ENCODE data around the gene ZMIZ1. TPM values are rescaled to one million over a fixed set of nuclear protein-coding genes. Genes with fewer than 3 reads are reported as not detected.

ZMIZ1 gene
- total RNA-seq, 5 donors from 2014 or later (not counting 1 experiment from before 2014, with no cell fraction given), result 16.8 to 27.1 (median 21.2) TPM

GRCh38 chr10:79082631-79083596, 14.1 kb downstream of the ZMIZ1 start:
- H3K4me3 Mint-ChIP-seq, result peak overlapping the region in 1 of 3 donors; percentile 19
- no peaks in the 10 kb centered on the region for H3K9me3 ChIP-seq
- peaks cover 0 to 2% of the 10 kb centered on the region in 2 donors for H3K36me3 ChIP-seq (ENCODE audit: control insufficient read depth in 2 of 2, extremely low read depth in 1 of 2, insufficient read depth in 1 of 2, low read length in 1 of 2)
- POLR2A ChIA-PET, result no interaction called here
- H3K4me1 Mint-ChIP-seq, result peaks cover 57 to 79% (median 59%) of the 10 kb centered on the region in 3 donors
- H3K27me3 ChIP-seq (replicated peaks in 1 of 2; ENCODE audit: control insufficient read depth in 2 of 2, extremely low read depth in 1 of 2, insufficient read depth in 2 of 2, low read length in 1 of 2), result no peaks in the 10 kb centered on the region
- no peaks in the 10 kb centered on the region for H3K27me3 Mint-ChIP-seq
- no peak overlapping the region for H3K27ac ChIP-seq (ENCODE audit: low read length)
- no peak for ATAC-seq (replicated peaks in 1 of 4)
- peaks cover 11 to 47% of the 10 kb centered on the region in 2 experiments for H3K4me1 ChIP-seq (ENCODE audit: control insufficient read depth in 1 of 2, extremely low read depth in 1 of 2, insufficient read depth in 2 of 2, low read length in 2 of 2)
- peak overlapping the region in 1 of 2 donors; percentile 45 for H3K27ac Mint-ChIP-seq
- no peaks in the 10 kb centered on the region for H3K9me3 Mint-ChIP-seq
- H3K4me3 ChIP-seq (ENCODE audit: control insufficient read depth in 1 of 2, extremely low read depth in 1 of 2, low read length in 1 of 2), result no peak overlapping the region
- WGBS (ENCODE audit: insufficient coverage), result 86% methylated on average over 4 of the region's 8 CpGs
- DNase-seq, result no peak
- peaks cover 10% of the 10 kb centered on the region for H3K36me3 Mint-ChIP-seq
- CTCF ChIA-PET, result no interaction called here

- Histone ChIP-seq H3K27ac (ENCODE audit: low read length) (no peak overlapping the region), H3K36me3 (ENCODE audit: control insufficient read depth in 2 of 2, extremely low read depth in 1 of 2, insufficient read depth in 1 of 2, low read length in 1 of 2) (peaks cover 0 to 2% of the 10 kb centered on the region in 2 donors), H3K9me3 (no peaks in the 10 kb centered on the region), H3K4me3 (ENCODE audit: control insufficient read depth in 1 of 2, extremely low read depth in 1 of 2, low read length in 1 of 2) (no peak overlapping the region), H3K27me3 (replicated peaks in 1 of 2; ENCODE audit: control insufficient read depth in 2 of 2, extremely low read depth in 1 of 2, insufficient read depth in 2 of 2, low read length in 1 of 2) (no peaks in the 10 kb centered on the region), H3K4me1 (ENCODE audit: control insufficient read depth in 1 of 2, extremely low read depth in 1 of 2, insufficient read depth in 2 of 2, low read length in 2 of 2) (peaks cover 11 to 47% of the 10 kb centered on the region in 2 experiments)
- DNase-seq (peak in 11 of 35 experiments; percentile 19 to 55 (median 27)), ATAC-seq (replicated peaks in 1 of 4) (peak in 1 of 4 experiments; percentile 19)
- ChIA-PET CTCF (interaction anchor here (0.6 kb wide), 2 partner anchors 26 to 110 kb away, joined by 3 to 9 read pairs; no protein-coding TSS in a partner anchor), POLR2A (interaction anchor here in 1 of 2 donors (0.7 kb wide), 1 partner anchor 734 kb away, joined by 4 read pairs; no protein-coding TSS in a partner anchor)
- H3K27me3 Mint-ChIP-seq, result no peaks in the 10 kb centered on the region
- H3K9me3 Mint-ChIP-seq, result no peaks in the 10 kb centered on the region
- H3K4me1 Mint-ChIP-seq, result peaks cover 56 to 69% (median 59%) of the 10 kb centered on the region in 3 donors
- H3K36me3 Mint-ChIP-seq, result peaks cover 10% of the 10 kb centered on the region
- peak overlapping the region in 1 of 3 donors; percentile 44 for H3K4me3 Mint-ChIP-seq
- WGBS (ENCODE audit: insufficient coverage), result 55% methylated on average over 8 of the region's 9 CpGs
- peak overlapping the region in 1 of 2 donors; percentile 67 for H3K27ac Mint-ChIP-seq
These were observed 15.5 kb downstream of the ZMIZ1 start for GRCh38 chr10:79084012-79084971.

- H3K9me3 ChIP-seq, result no peaks in the 10 kb centered on the region
- H3K4me1 ChIP-seq (ENCODE audit: control insufficient read depth in 1 of 2, extremely low read depth in 1 of 2, insufficient read depth in 2 of 2, low read length in 2 of 2), result peaks cover 11 to 48% of the 10 kb centered on the region in 2 experiments
- H3K27me3 ChIP-seq (replicated peaks in 1 of 2; ENCODE audit: control insufficient read depth in 2 of 2, extremely low read depth in 1 of 2, insufficient read depth in 2 of 2, low read length in 1 of 2), result no peaks in the 10 kb centered on the region
- H3K36me3 ChIP-seq (ENCODE audit: control insufficient read depth in 2 of 2, extremely low read depth in 1 of 2, insufficient read depth in 1 of 2, low read length in 1 of 2), result no peaks in the 10 kb centered on the region
- no peak overlapping the region for H3K4me3 ChIP-seq (ENCODE audit: control insufficient read depth in 1 of 2, extremely low read depth in 1 of 2, low read length in 1 of 2)
- H3K4me3 Mint-ChIP-seq, result no peak overlapping the region
- no peak overlapping the region for H3K27ac ChIP-seq (ENCODE audit: low read length)
- H3K4me1 Mint-ChIP-seq, result peaks cover 55 to 68% (median 60%) of the 10 kb centered on the region in 3 donors
- peaks cover 10% of the 10 kb centered on the region for H3K36me3 Mint-ChIP-seq
- ChIA-PET POLR2A (no interaction called here), CTCF (no interaction called here)
- 93% methylated on average over 14 of the region's 14 CpGs for WGBS (ENCODE audit: insufficient coverage)
- no peaks in the 10 kb centered on the region for H3K9me3 Mint-ChIP-seq
- ATAC-seq (replicated peaks in 1 of 4), result no peak
- no peaks in the 10 kb centered on the region for H3K27me3 Mint-ChIP-seq
- peak overlapping the region in 1 of 2 donors; percentile 55 for H3K27ac Mint-ChIP-seq
- DNase-seq, result no peak
These were observed 16.3 kb downstream of the ZMIZ1 start for GRCh38 chr10:79084972-79085597.

- Histone ChIP-seq H3K9me3 (no peaks in the 10 kb centered on the region), H3K27me3 (replicated peaks in 1 of 2; ENCODE audit: control insufficient read depth in 2 of 2, extremely low read depth in 1 of 2, insufficient read depth in 2 of 2, low read length in 1 of 2) (no peaks in the 10 kb centered on the region), H3K36me3 (ENCODE audit: control insufficient read depth in 2 of 2, extremely low read depth in 1 of 2, insufficient read depth in 1 of 2, low read length in 1 of 2) (no peaks in the 10 kb centered on the region), H3K4me1 (ENCODE audit: control insufficient read depth in 1 of 2, extremely low read depth in 1 of 2, insufficient read depth in 2 of 2, low read length in 2 of 2) (peaks cover 11 to 46% of the 10 kb centered on the region in 2 experiments), H3K27ac (ENCODE audit: low read length) (no peak overlapping the region), H3K4me3 (ENCODE audit: control insufficient read depth in 1 of 2, extremely low read depth in 1 of 2, low read length in 1 of 2) (no peak overlapping the region)
- CTCF ChIA-PET, result no interaction called here
- no peak overlapping the region for H3K27ac Mint-ChIP-seq
- ATAC-seq (replicated peaks in 1 of 4), result no peak
- H3K9me3 Mint-ChIP-seq, result no peaks in the 10 kb centered on the region
- no CpG with 5 or more reads among the region's 2 CpGs for WGBS (ENCODE audit: insufficient coverage)
- POLR2A ChIA-PET, result no interaction called here
- H3K27me3 Mint-ChIP-seq, result no peaks in the 10 kb centered on the region
- H3K36me3 Mint-ChIP-seq, result peaks cover 5% of the 10 kb centered on the region
- DNase-seq, result no peak
- no peak overlapping the region for H3K4me3 Mint-ChIP-seq
- H3K4me1 Mint-ChIP-seq, result peaks cover 57 to 72% (median 66%) of the 10 kb centered on the region in 3 donors
These were observed 18.1 kb downstream of the ZMIZ1 start for GRCh38 chr10:79086822-79087221.

GRCh38 chr10:79087721-79088120, 19.0 kb downstream of the ZMIZ1 start:
- Mint-ChIP-seq H3K27me3 (no peaks in the 10 kb centered on the region), H3K27ac (no peak overlapping the region), H3K9me3 (no peaks in the 10 kb centered on the region), H3K36me3 (peaks cover 5% of the 10 kb centered on the region), H3K4me3 (no peak overlapping the region), H3K4me1 (peaks cover 64 to 76% (median 73%) of the 10 kb centered on the region in 3 donors)
- H3K27me3 ChIP-seq (replicated peaks in 1 of 2; ENCODE audit: control insufficient read depth in 2 of 2, extremely low read depth in 1 of 2, insufficient read depth in 2 of 2, low read length in 1 of 2), result no peaks in the 10 kb centered on the region
- 75% methylated on average over 6 of the region's 6 CpGs for WGBS (ENCODE audit: insufficient coverage)
- POLR2A ChIA-PET, result no interaction called here
- DNase-seq (no peak), ATAC-seq (replicated peaks in 1 of 4) (no peak)
- H3K4me1 ChIP-seq (ENCODE audit: control insufficient read depth in 1 of 2, extremely low read depth in 1 of 2, insufficient read depth in 2 of 2, low read length in 2 of 2), result peaks cover 17 to 45% of the 10 kb centered on the region in 2 experiments
- H3K36me3 ChIP-seq (ENCODE audit: control insufficient read depth in 2 of 2, extremely low read depth in 1 of 2, insufficient read depth in 1 of 2, low read length in 1 of 2), result no peaks in the 10 kb centered on the region
- H3K4me3 ChIP-seq (ENCODE audit: control insufficient read depth in 1 of 2, extremely low read depth in 1 of 2, low read length in 1 of 2), result no peak overlapping the region
- no peaks in the 10 kb centered on the region for H3K9me3 ChIP-seq
- no peak overlapping the region for H3K27ac ChIP-seq (ENCODE audit: low read length)
- CTCF ChIA-PET, result no interaction called here

Data from T-cell (primary cell).